Glutamatergic neuron (in vitro differentiated cells): ENCODE measurements around the gene FSIP1. TPM values are rescaled to one million over a fixed set of nuclear protein-coding genes. Genes with fewer than 3 reads are reported as not detected.

ENCODE experiments used
- DNase-seq: peaks from one replicate; pipeline ENCODE4 v3.0.0; 2022
- H3K27ac Mint-ChIP-seq: one replicate; pipeline ENCODE4 v1.8.0; 2020; ENCODE audit warnings: mild to moderate bottlenecking, mixed read lengths, inconsistent platforms; ENCODE audit not compliant: unreplicated experiment
- H3K27me3 Mint-ChIP-seq: one replicate; pipeline ENCODE4 v1.8.0; 2020; ENCODE audit warnings: mild to moderate bottlenecking, moderate library complexity, mixed read lengths, inconsistent platforms; ENCODE audit not compliant: unreplicated experiment
- H3K36me3 Mint-ChIP-seq: one replicate; pipeline ENCODE4 v1.8.0; 2020; ENCODE audit warnings: mild to moderate bottlenecking, mixed read lengths, inconsistent platforms; ENCODE audit not compliant: unreplicated experiment
- H3K4me1 Mint-ChIP-seq: one replicate; pipeline ENCODE4 v1.8.0; 2020; ENCODE audit warnings: mild to moderate bottlenecking, low read depth, mixed read lengths, inconsistent platforms; ENCODE audit not compliant: unreplicated experiment
- H3K4me3 Mint-ChIP-seq: one replicate; pipeline ENCODE4 v1.8.0; 2020; ENCODE audit warnings: mild to moderate bottlenecking, mixed read lengths, inconsistent platforms; ENCODE audit not compliant: unreplicated experiment
- H3K9me3 Mint-ChIP-seq: one replicate; pipeline ENCODE4 v1.8.0; 2020; ENCODE audit warnings: mild to moderate bottlenecking, moderate library complexity, mixed read lengths, inconsistent platforms; ENCODE audit not compliant: unreplicated experiment
- long read RNA-seq: library from polyadenylated mRNA; unstranded; transcript quantifications from one replicate; pipeline ENCODE4 v2.0.0, GENCODE V29; 2020; ENCODE audit not compliant: unreplicated experiment
- total RNA-seq: library from RNA; stranded (reverse); fragmentation: NEBNext Ultra II Directional; extraction: Animal tissue kit (Norgen Biotek cat#: 25700); gene quantifications from one replicate; pipeline ENCODE4 v1.2.1, GENCODE V29; 2021; ENCODE audit not compliant: unreplicated experiment
- TF ChIP-seq, protein P1 (sequence below): fragments of 200-600 bp; sonication (generic); IDR thresholded peaks from one replicate; pipeline ENCODE4 v1.5.0; 2021; ENCODE audit not compliant: partially characterized antibody, unreplicated experiment

FSIP1 gene
- 1.5 TPM for total RNA-seq
- long read RNA-seq, partial matches to known transcripts: 0 of 3 reads
- long read RNA-seq, other reads (novel, unspliced or antisense): 3 of 3 reads

DNA sequence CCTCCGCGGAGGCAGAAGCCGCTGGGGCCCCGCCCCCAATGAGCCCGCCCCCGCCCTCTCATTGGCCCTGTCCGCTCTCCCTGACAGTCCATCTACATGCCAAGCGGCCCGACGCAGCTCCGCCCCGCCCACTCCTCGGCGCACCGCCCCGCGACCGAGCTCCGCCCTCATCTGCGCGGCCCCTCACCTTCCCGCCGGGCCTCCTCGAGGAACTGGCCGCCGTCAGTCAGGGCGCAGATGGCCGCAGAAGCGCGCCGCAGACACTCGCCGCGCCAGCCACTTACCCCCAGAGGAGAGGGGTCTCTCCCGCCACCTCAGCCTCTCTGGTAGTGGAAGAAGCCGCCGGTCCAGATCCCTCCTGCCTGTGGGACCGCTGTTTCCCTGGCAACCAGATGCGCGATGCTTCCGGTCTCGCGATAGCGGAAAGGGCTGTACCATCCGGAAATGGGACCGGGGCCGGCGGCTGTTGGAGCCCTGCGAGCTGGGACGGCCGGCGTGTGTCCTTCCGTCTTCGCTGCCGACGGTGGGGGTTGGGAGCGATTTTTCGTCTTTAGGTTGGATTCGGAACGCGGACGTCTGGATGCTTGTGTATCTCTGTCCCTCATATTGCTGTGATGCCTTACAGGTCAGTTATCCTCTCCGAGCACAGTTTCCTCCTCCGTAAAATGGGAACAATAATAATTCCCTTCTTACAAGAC lies at the start of gene FSIP1:
FSIP1 (minus strand) TSS at position 401 of the 698 bp plus-strand sequence. CDS start 6,317 bp downstream, outside the sequence.
- Mint-ChIP-seq H3K36me3 (no peaks in the 10 kb centered on the region), H3K27ac (peak within 1 kb of the TSS; percentile 73), H3K9me3 (peaks cover 3% of the 10 kb centered on the region), H3K27me3 (no peaks in the 10 kb centered on the region), H3K4me1 (peaks cover 28% of the 10 kb centered on the region), H3K4me3 (peak within 1 kb of the TSS; percentile 89)
- TF ChIP-seq, protein P1, sequence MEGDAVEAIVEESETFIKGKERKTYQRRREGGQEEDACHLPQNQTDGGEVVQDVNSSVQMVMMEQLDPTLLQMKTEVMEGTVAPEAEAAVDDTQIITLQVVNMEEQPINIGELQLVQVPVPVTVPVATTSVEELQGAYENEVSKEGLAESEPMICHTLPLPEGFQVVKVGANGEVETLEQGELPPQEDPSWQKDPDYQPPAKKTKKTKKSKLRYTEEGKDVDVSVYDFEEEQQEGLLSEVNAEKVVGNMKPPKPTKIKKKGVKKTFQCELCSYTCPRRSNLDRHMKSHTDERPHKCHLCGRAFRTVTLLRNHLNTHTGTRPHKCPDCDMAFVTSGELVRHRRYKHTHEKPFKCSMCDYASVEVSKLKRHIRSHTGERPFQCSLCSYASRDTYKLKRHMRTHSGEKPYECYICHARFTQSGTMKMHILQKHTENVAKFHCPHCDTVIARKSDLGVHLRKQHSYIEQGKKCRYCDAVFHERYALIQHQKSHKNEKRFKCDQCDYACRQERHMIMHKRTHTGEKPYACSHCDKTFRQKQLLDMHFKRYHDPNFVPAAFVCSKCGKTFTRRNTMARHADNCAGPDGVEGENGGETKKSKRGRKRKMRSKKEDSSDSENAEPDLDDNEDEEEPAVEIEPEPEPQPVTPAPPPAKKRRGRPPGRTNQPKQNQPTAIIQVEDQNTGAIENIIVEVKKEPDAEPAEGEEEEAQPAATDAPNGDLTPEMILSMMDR: no peak
- DNase-seq: peak; percentile 97

DNA sequence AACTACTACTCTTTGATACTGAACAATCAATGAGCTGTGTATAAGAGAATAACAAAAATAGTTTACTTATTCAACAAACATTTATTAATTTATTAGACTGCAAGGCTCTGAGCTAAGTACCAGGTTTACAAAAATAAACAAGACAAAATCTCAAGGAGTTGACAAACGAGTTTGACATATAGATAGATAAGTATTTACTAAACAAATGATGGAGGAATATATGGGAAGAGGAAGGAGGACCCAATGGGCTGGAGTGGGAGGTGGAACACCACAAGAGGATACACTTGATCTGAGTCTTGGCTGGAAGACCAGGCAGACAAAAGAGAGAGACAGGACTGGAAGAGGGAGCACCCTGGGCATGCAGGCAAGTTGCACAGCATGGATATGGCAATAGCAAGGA lies 47.5 kb upstream of the FSIP1 start:
- H3K4me1 Mint-ChIP-seq: peaks cover 9% of the 10 kb centered on the region
- no peaks in the 10 kb centered on the region for H3K9me3 Mint-ChIP-seq
- DNase-seq: no peak
- TF ChIP-seq, protein P1: no peak
- H3K27me3 Mint-ChIP-seq: no peaks in the 10 kb centered on the region
- no peak overlapping the region for H3K27ac Mint-ChIP-seq
- H3K36me3 Mint-ChIP-seq: no peaks in the 10 kb centered on the region
- no peak overlapping the region for H3K4me3 Mint-ChIP-seq

DNA sequence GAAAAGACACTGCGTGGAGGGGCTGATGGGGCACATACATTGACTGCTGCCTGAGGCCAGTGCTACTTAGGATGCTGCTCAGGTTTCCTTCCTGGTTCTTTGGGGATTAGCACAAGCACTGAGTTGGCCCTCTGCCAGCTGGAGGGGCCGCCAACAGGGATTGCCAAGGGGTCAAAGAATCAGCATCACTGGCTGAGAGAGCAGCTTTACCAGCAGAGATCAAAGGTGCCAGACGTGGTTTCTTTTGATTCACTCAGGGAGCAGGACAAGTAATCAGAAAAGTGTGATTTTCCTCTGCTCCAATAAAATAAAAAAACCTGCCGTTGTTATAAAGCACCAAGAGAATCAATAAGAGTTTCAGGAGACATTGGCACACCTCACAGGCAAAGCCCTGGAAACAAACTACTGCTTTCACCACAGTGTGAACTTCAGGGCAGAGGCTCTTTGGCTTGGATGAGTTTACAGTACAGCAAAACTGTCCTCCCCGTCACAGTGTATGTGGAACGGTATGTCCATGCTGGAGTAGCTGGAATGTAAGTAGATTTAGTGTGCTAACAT lies 45.8 kb upstream of the FSIP1 start:
- TF ChIP-seq, protein P1: no peak
- no peak overlapping the region for H3K4me3 Mint-ChIP-seq
- no peak overlapping the region for H3K27ac Mint-ChIP-seq
- peaks cover 9% of the 10 kb centered on the region for H3K4me1 Mint-ChIP-seq
- peak; percentile 70 for DNase-seq
- no peaks in the 10 kb centered on the region for H3K9me3 Mint-ChIP-seq
- H3K27me3 Mint-ChIP-seq: peaks cover under 1% of the 10 kb centered on the region
- peaks cover 4% of the 10 kb centered on the region for H3K36me3 Mint-ChIP-seq

DNA sequence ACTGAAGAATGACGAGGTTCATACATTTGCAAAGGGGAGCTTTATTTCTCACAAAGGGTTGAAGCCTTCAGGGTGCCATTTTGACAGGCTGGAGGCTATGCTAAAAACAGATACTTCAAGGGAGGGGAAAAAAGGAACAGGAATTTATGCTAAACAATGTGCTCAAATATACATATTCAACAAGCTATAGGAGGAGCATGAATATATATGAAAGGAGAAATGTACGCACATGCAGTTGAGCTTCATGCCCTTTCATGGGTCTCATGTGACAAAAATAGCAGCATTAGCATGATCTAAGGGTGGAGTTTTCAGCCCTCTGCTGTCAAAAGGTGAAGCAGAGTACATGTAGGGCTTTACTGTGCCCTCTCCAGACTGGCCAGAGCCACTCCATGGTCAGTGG lies 44.3 kb upstream of the FSIP1 start:
- Mint-ChIP-seq H3K27ac (no peak overlapping the region), H3K27me3 (peaks cover 2% of the 10 kb centered on the region), H3K9me3 (no peaks in the 10 kb centered on the region), H3K36me3 (peaks cover 4% of the 10 kb centered on the region), H3K4me3 (no peak overlapping the region), H3K4me1 (peaks cover 9% of the 10 kb centered on the region)
- DNase-seq: no peak
- TF ChIP-seq, protein P1: no peak

GRCh38 chr15:39823634-39824033 lies 41.0 kb upstream of the FSIP1 start:
- Mint-ChIP-seq H3K9me3 (no peaks in the 10 kb centered on the region), H3K36me3 (peaks cover 4% of the 10 kb centered on the region), H3K4me3 (no peak overlapping the region), H3K4me1 (peaks cover 21% of the 10 kb centered on the region), H3K27ac (no peak overlapping the region), H3K27me3 (peaks cover 2% of the 10 kb centered on the region)
- DNase-seq: no peak
- TF ChIP-seq, protein P1: no peak
